Fibroblast of lung (primary cell): ENCODE results near the gene GCFC2. TPM values are rescaled to one million over a fixed set of nuclear protein-coding genes. Genes with fewer than 3 reads are reported as not detected.
A peak's percentile ranks its signal among the peaks of the same experiment; 100 is the strongest.

Experiments
- DNase-seq, 2 donors: peaks; one replicate each; pipeline versions ENCODE4 v3.0.0 to v3.0.0-alpha.2; 2010; ENCODE audit warnings: low read depth in 2 of 2
- H2AFZ ChIP-seq: 2 replicates; pipeline ENCODE4 v1.5.1; 2012; ENCODE audit warnings: low read length, control low read depth, inconsistent platforms
- H3K27ac ChIP-seq: 2 replicates; pipeline ENCODE4 v1.5.1; 2011; ENCODE audit warnings: low read length, control low read depth; ENCODE audit not compliant: insufficient read depth
- H3K27me3 ChIP-seq: 2 replicates; pipeline ENCODE4 v1.5.1; 2011; ENCODE audit warnings: mild to moderate bottlenecking, low read length; ENCODE audit not compliant: control insufficient read depth, insufficient read depth
- H3K36me3 ChIP-seq: 2 replicates; pipeline ENCODE4 v1.5.1; 2011; ENCODE audit warnings: low read length; ENCODE audit not compliant: control insufficient read depth, insufficient read depth
- H3K4me1 ChIP-seq: 2 replicates; pipeline ENCODE4 v1.5.1; 2011; ENCODE audit warnings: low read length; ENCODE audit not compliant: control insufficient read depth, insufficient read depth; ENCODE audit errors: extremely low read depth
- H3K4me2 ChIP-seq: 2 replicates; pipeline ENCODE4 v1.5.1; 2011; ENCODE audit warnings: low read length, control low read depth; ENCODE audit not compliant: insufficient read depth; ENCODE audit errors: extremely low read depth
- H3K4me3 ChIP-seq, 4 experiments: fragments of 200-600 bp in 1 of 4; sonication (generic) in 1 of 4; replicated peaks in 1 of 4; 2 replicates each; pipeline ENCODE4 v1.5.1; 2011 to 2016; ENCODE audit warnings: low read length in 4 of 4, low read depth in 3 of 4, mild to moderate bottlenecking in 3 of 4, control low read depth in 2 of 4, inconsistent platforms in 1 of 4, mixed read lengths in 1 of 4; ENCODE audit not compliant: insufficient read depth in 1 of 4; ENCODE audit errors: control extremely low read depth in 1 of 4
- H3K79me2 ChIP-seq: 2 replicates; pipeline ENCODE4 v1.5.1; 2012; ENCODE audit warnings: mild to moderate bottlenecking, low read length, inconsistent platforms; ENCODE audit not compliant: control insufficient read depth, insufficient read depth
- H3K9ac ChIP-seq: 2 replicates; pipeline ENCODE4 v1.5.1; 2011; ENCODE audit warnings: mild to moderate bottlenecking, low read length, control low read depth; ENCODE audit not compliant: insufficient read depth
- H3K9me3 ChIP-seq: 2 replicates; pipeline ENCODE4 v1.5.1; 2012; ENCODE audit warnings: low read depth, low read length; ENCODE audit not compliant: control insufficient read depth, insufficient read depth
- H4K20me1 ChIP-seq: 2 replicates; pipeline ENCODE4 v1.5.1; 2011; ENCODE audit warnings: low read length; ENCODE audit not compliant: control insufficient read depth, insufficient read depth; ENCODE audit errors: extremely low read depth
- EZH2 ChIP-seq: IDR thresholded peaks from 2 replicates; pipeline ENCODE4 v1.5.1; 2012; ENCODE audit warnings: low read length, control low read depth, mild to moderate bottlenecking; ENCODE audit errors: missing control alignments
- polyA plus RNA-seq, 2 donors: library from polyadenylated mRNA; depleted of rRNA in 1 of 2; stranded (reverse) in 1 of 2; unstranded in 1 of 2; fragments of >200 nt; gene quantifications; 2 replicates each; pipeline ENCODE4 v1.2.1, GENCODE V29; 2011 to 2012; ENCODE audit warnings: missing spikeins in 1 of 2
- total RNA-seq: library from RNA; depleted of rRNA; stranded (reverse); fragments of >200 nt; gene quantifications from 2 replicates; pipeline ENCODE4 v1.2.1, GENCODE V29; 2014
- TF ChIP-seq, protein P1 (sequence below), 2 donors: IDR thresholded peaks in 1 of 2; conservative IDR thresholded peaks in 1 of 2; 1 replicate in 1 of 2; 2 replicates in 1 of 2; pipeline ENCODE4 v1.5.1; 2011 to 2012; ENCODE audit warnings: low read length in 2 of 2, control low read depth in 1 of 2, inconsistent platforms in 1 of 2, low read depth in 1 of 2, mild to moderate bottlenecking in 1 of 2

Gene GCFC2
- total and polyA plus RNA-seq, 2 donors (not counting 1 experiment from before 2014, with no cell fraction given), result 6.8 to 11.6 TPM

DNA sequence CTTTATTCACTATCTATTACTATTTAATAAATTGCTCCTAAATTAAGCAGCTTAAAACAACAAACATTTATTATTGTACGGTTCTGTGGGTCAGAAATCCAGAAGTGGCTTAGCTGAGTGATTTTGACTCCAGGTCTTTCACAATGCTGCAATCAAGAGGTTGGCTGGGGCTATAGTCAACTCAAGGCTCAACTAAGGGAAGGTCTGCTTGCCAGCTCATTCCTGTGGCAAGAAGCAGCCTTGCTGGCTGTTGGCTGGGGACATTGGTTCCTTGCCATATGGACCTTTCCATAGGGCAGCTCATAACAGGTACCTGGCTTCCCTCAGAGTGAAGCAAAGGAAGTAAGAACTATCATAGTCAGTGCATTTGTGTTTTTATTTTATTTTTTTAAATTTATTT is 69.1 kb downstream of the GCFC2 start:
- Histone ChIP-seq H3K27me3 (peaks cover 12% of the 10 kb centered on the region), H3K79me2 (no peaks in the 10 kb centered on the region), H2AFZ (no peak overlapping the region), H3K4me1 (peaks cover 4% of the 10 kb centered on the region), H3K4me3 (no peak overlapping the region), H3K36me3 (no peaks in the 10 kb centered on the region), H3K9ac (no peak overlapping the region), H3K4me2 (no peak overlapping the region), H3K27ac (no peak overlapping the region), H4K20me1 (no peaks in the 10 kb centered on the region), H3K9me3 (no peaks in the 10 kb centered on the region)
- TF ChIP-seq, protein P1, sequence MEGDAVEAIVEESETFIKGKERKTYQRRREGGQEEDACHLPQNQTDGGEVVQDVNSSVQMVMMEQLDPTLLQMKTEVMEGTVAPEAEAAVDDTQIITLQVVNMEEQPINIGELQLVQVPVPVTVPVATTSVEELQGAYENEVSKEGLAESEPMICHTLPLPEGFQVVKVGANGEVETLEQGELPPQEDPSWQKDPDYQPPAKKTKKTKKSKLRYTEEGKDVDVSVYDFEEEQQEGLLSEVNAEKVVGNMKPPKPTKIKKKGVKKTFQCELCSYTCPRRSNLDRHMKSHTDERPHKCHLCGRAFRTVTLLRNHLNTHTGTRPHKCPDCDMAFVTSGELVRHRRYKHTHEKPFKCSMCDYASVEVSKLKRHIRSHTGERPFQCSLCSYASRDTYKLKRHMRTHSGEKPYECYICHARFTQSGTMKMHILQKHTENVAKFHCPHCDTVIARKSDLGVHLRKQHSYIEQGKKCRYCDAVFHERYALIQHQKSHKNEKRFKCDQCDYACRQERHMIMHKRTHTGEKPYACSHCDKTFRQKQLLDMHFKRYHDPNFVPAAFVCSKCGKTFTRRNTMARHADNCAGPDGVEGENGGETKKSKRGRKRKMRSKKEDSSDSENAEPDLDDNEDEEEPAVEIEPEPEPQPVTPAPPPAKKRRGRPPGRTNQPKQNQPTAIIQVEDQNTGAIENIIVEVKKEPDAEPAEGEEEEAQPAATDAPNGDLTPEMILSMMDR (conservative IDR thresholded peaks at IDR 0.05 in 1 of 2, IDR thresholded peaks at IDR 0.05 in 1 of 2; ENCODE audit: low read depth in 1 of 2, low read length in 2 of 2), result no peak
- no peak for TF ChIP-seq EZH2
- DNase-seq, result no peak

DNA sequence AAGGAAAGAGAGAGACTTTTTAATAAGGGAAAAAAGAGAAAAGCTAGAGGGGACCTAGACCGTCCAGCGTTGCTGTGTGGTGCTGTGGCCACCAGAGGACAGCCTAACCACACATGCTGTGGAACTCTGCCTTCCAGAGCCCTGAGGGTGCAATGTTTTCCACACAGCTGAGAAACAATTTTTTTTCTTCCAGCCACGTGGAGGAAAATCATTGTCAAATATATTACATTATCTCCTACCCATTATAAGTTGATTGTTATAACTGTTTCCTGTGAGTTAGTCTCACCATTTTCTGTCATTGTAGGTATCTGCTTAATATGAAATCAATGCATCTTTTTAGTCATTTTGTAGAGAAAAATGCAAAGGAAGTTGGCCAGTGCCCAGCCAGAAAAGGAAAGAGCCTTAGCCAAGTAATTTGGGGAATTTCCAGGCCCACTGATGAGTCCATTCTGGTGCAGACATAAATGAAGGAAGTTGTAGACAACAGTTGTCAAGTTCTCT is 70.0 kb downstream of the GCFC2 start:
- peak; percentile 61 to 75 for DNase-seq
- peak overlapping the region in 1 of 4 experiments; percentile 16 for H3K4me3 ChIP-seq
- no peak overlapping the region for H3K9ac ChIP-seq
- no peaks in the 10 kb centered on the region for H3K79me2 ChIP-seq
- peaks cover 4% of the 10 kb centered on the region for H3K4me1 ChIP-seq
- peaks cover 12% of the 10 kb centered on the region for H3K27me3 ChIP-seq
- peak overlapping the region; percentile 87 for H3K4me2 ChIP-seq
- H4K20me1 ChIP-seq, result no peaks in the 10 kb centered on the region
- no peak overlapping the region for H3K27ac ChIP-seq
- no peaks in the 10 kb centered on the region for H3K36me3 ChIP-seq
- H3K9me3 ChIP-seq, result no peaks in the 10 kb centered on the region
- TF ChIP-seq EZH2, result no peak
- TF ChIP-seq, protein P1 (conservative IDR thresholded peaks at IDR 0.05 in 1 of 2, IDR thresholded peaks at IDR 0.05 in 1 of 2; ENCODE audit: low read depth in 1 of 2, low read length in 2 of 2), result peak; percentile 100
- H2AFZ ChIP-seq, result peak overlapping the region; percentile 71

DNA sequence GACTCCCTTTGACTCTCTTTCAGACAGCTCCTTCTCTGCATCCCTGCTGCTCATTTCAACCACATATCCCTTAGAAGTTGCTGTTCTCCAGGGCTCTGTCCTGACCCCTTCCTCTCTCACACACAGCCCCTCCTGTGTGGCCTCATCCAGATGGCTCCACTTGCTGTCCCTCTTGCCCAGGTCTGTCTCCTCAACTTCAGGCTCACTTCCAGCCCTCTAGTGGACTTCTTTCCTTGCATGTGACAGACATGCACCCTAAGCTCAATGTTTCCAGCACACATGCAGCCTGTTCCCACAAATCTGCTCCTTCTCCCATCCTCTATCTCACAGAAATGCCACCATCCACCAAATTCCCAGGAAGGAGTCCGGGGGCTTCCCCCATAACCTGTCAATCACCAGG is 73.1 kb downstream of the GCFC2 start:
- Histone ChIP-seq H3K79me2 (no peaks in the 10 kb centered on the region), H3K36me3 (no peaks in the 10 kb centered on the region), H3K27ac (no peak overlapping the region), H3K4me2 (no peak overlapping the region), H3K4me3 (no peak overlapping the region), H4K20me1 (no peaks in the 10 kb centered on the region), H2AFZ (no peak overlapping the region), H3K27me3 (peaks cover 12% of the 10 kb centered on the region), H3K9me3 (no peaks in the 10 kb centered on the region), H3K9ac (no peak overlapping the region), H3K4me1 (peaks cover 4% of the 10 kb centered on the region)
- TF ChIP-seq, protein P1 (conservative IDR thresholded peaks at IDR 0.05 in 1 of 2, IDR thresholded peaks at IDR 0.05 in 1 of 2; ENCODE audit: low read depth in 1 of 2, low read length in 2 of 2), result no peak
- no peak for TF ChIP-seq EZH2
- no peak for DNase-seq
